NB4 (cell line): ENCODE measurements around the gene GDAP1L1.

Source experiments
- DNase-seq: peaks from one replicate; pipeline ENCODE4 v3.0.0; 2010; ENCODE audit warnings: low read depth
- H3K4me3 ChIP-seq: one replicate; pipeline ENCODE4 v1.5.1; 2011; ENCODE audit warnings: mild to moderate bottlenecking, low read depth, low read length, moderate library complexity
- MYC ChIP-seq: IDR thresholded peaks from 2 replicates; pipeline ENCODE4 v1.6.1; 2011; ENCODE audit warnings: low read depth, low read length
- POLR2A ChIP-seq: IDR thresholded peaks from 2 replicates; pipeline ENCODE4 v1.6.1; 2011; ENCODE audit warnings: mild to moderate bottlenecking; ENCODE audit not compliant: insufficient read length; ENCODE audit errors: extremely low read depth
- TF ChIP-seq, protein P1 (sequence below): IDR thresholded peaks from 2 replicates; pipeline ENCODE4 v1.6.1; 2011; ENCODE audit warnings: low read depth, low read length
- TF ChIP-seq, protein P2 (sequence below): IDR thresholded peaks from one replicate; pipeline ENCODE4 v1.5.1; 2012; ENCODE audit warnings: low read depth, low read length

GDAP1L1 gene

DNA sequence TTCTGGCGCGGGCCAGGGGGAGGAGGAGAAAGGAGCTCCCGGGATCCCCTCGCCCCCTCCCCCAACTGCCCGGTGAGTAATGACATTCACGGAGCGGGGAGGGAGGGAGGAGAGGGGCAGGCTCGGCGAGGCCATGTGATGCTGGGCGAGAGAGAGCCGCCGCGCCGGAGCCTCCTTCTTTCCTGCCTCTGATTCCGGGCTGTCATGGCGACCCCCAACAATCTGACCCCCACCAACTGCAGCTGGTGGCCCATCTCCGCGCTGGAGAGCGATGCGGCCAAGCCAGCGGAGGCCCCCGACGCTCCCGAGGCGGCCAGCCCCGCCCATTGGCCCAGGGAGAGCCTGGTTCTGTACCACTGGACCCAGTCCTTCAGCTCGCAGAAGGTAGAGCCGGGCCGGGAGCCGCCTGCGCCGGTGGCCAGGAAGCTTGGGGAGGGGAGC is at the start of gene GDAP1L1:
Gene GDAP1L1, plus strand, starts transcription at position 178 of the 441 bp plus-strand sequence. Its CDS starts 27 bp downstream, at position 205.
- TF ChIP-seq POLR2A (no peak), MYC (no peak)
- TF ChIP-seq, protein P1, sequence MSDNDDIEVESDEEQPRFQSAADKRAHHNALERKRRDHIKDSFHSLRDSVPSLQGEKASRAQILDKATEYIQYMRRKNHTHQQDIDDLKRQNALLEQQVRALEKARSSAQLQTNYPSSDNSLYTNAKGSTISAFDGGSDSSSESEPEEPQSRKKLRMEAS, result no peak
- TF ChIP-seq, protein P2, sequence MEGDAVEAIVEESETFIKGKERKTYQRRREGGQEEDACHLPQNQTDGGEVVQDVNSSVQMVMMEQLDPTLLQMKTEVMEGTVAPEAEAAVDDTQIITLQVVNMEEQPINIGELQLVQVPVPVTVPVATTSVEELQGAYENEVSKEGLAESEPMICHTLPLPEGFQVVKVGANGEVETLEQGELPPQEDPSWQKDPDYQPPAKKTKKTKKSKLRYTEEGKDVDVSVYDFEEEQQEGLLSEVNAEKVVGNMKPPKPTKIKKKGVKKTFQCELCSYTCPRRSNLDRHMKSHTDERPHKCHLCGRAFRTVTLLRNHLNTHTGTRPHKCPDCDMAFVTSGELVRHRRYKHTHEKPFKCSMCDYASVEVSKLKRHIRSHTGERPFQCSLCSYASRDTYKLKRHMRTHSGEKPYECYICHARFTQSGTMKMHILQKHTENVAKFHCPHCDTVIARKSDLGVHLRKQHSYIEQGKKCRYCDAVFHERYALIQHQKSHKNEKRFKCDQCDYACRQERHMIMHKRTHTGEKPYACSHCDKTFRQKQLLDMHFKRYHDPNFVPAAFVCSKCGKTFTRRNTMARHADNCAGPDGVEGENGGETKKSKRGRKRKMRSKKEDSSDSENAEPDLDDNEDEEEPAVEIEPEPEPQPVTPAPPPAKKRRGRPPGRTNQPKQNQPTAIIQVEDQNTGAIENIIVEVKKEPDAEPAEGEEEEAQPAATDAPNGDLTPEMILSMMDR, result no peak
- no peak for DNase-seq
- no peak within 1 kb of the TSS for H3K4me3 ChIP-seq

DNA sequence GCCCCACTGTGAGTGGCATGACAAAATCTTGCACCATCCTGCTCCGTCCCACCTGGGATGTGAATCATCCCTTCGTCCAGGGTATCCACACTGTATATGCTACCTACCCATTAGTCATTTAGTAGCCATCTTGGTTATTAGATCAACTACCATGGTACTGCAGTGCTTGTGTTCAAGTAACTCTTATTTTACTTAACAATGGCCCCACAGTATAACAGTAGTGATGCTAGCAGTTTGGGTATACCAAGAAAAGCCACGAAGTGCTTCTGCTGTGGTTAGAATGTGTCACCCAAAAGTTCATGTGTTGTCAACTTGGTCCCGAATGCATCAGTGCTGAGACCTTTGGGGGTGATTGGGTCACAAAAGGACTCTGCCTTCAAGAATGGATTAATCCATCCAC is 48.2 kb upstream of the GDAP1L1 start:
- no peak for DNase-seq

DNA sequence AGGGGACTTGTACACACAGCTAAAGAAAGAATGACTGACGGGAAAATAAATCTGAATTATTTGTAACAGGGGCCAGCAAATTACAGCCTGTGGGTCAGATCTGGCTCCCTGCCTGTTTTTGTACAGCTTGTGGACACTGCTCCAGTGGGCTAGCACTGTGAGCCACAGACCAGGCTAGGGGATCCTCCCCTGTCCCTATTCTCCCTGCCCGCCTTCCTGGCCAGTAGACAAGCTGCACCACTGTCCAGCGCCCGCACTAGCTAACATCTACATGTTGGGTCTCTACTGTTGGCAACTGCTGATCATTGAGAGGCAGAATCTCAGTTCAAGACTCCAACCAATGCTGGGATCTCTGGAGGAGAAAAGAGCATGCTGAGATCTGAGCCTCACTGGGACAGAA is 47.2 kb upstream of the GDAP1L1 start:
- DNase-seq, result no peak
- no peak overlapping the region for H3K4me3 ChIP-seq
- TF ChIP-seq, protein P1, result no peak
- TF ChIP-seq MYC, result no peak
- no peak for TF ChIP-seq POLR2A
- TF ChIP-seq, protein P2, result no peak

More for the DNA sequence above, 48.2 kb upstream of the GDAP1L1 start:
- TF ChIP-seq, protein P1, result no peak
- TF ChIP-seq POLR2A (no peak), MYC (no peak)
- TF ChIP-seq, protein P2, result no peak
- no peak overlapping the region for H3K4me3 ChIP-seq

DNA sequence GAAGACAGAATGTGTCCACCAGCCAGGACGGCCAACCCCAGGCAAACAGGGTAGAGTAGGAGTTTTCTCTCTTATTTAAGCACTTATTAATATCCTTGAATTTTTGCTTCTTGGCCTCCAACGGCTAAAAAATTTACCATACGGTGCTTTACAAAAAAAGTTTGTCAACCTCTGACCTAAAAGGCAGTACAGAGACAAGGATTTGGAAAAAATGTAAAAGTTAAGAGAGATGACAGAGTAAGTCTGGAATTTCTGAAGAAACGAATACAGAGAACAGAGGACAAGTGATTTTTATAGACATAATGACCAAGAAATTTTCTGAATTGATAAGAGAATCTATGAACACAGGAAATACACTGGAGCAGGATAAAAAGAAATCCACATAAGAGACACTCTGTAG is 46.7 kb upstream of the GDAP1L1 start:
- DNase-seq, result no peak
- H3K4me3 ChIP-seq, result no peak overlapping the region
- TF ChIP-seq, protein P2, result no peak
- TF ChIP-seq POLR2A (no peak), MYC (no peak)
- TF ChIP-seq, protein P1, result no peak

DNA sequence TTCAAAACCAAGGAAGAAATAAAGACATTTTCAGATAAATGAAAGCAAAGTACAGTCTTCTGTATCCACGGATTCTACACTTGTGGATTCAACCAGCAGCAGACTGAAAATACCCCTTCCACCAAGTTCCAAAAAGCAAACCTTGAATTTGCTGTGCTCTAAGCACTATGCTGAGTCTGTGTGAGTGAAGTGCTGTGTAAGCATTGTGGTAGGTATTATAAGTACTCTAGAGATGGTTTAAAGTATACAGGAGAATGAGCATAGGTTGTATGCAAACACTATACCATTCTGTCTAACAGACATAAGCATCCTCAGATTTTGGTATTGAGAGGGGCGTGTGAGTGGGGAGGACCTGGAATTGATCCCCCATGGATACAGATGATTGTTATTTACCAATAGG is 46.1 kb upstream of the GDAP1L1 start:
- TF ChIP-seq, protein P1, result no peak
- TF ChIP-seq MYC (no peak), POLR2A (no peak)
- TF ChIP-seq, protein P2, result no peak
- no peak for DNase-seq

DNA sequence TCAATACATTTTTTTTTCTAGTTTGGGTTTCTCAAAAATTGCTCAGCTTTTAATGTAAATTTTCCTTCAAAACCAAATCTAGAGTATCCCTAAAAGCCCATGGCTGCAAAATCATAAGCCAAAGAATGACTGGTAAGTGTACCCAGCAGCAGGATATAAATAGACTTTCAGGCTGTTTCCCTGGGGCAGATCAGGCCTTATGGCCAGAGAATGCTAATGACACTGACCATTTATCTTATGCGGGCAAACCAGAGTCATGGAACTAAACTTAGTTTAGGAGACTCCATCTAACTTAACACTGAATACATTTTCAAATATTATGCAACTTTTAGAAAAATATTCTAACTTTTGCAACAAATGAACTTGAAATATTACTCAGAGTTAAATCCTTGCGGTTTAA is 43.9 kb upstream of the GDAP1L1 start:
- H3K4me3 ChIP-seq, result no peak overlapping the region
- no peak for DNase-seq
- TF ChIP-seq, protein P2, result no peak
- TF ChIP-seq MYC (no peak), POLR2A (no peak)
- TF ChIP-seq, protein P1, result no peak

More for the DNA sequence above, 46.1 kb upstream of the GDAP1L1 start:
- no peak overlapping the region for H3K4me3 ChIP-seq
